GM06990 (cell line): ENCODE measurements around the gene CMTM1.

Experiments used
- DNase-seq: peaks from one replicate; pipeline ENCODE4 v3.0.0-alpha.2; 2011; ENCODE audit not compliant: insufficient read length; ENCODE audit errors: extremely low read depth
- H3K27me3 ChIP-seq: replicated peaks from 2 replicates; pipeline ENCODE4 v1.6.0; 2011; ENCODE audit warnings: low read length; ENCODE audit not compliant: control insufficient read depth, insufficient read depth
- H3K36me3 ChIP-seq: 2 replicates; pipeline ENCODE4 v1.5.1; 2011; ENCODE audit warnings: low read length; ENCODE audit not compliant: control insufficient read depth, insufficient read depth
- H3K4me3 ChIP-seq: replicated peaks from 2 replicates; pipeline ENCODE4 v1.5.1; 2011; ENCODE audit warnings: low read depth, mild to moderate bottlenecking, control low read depth, low read length
- TF ChIP-seq, protein P1 (sequence below): IDR thresholded peaks from 2 replicates; pipeline ENCODE4 v1.5.1; 2011; ENCODE audit warnings: low read length, control low read depth, mild to moderate bottlenecking, inconsistent platforms; ENCODE audit not compliant: insufficient read depth, poor library complexity, severe bottlenecking

Gene CMTM1

DNA sequence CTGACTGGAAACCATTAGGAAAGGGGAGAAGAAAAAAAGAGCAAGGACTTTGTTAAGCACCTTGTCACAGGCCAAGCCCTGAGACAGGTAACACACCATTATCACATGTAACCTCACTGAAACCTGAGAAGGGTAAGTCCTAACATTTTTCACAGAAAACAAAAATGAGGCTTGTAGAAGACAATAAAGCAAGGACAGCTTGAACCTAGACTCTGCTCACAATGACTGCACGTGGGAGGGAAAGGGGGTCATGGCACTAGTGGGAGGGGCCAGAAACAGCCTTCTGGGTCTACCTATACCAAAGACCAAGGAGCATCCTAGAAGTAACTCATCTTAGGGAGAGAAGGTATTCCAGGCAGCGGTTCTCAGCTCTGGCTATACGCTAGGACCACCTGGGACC is 23.8 kb upstream of the CMTM1 start:
- TF ChIP-seq, protein P1, sequence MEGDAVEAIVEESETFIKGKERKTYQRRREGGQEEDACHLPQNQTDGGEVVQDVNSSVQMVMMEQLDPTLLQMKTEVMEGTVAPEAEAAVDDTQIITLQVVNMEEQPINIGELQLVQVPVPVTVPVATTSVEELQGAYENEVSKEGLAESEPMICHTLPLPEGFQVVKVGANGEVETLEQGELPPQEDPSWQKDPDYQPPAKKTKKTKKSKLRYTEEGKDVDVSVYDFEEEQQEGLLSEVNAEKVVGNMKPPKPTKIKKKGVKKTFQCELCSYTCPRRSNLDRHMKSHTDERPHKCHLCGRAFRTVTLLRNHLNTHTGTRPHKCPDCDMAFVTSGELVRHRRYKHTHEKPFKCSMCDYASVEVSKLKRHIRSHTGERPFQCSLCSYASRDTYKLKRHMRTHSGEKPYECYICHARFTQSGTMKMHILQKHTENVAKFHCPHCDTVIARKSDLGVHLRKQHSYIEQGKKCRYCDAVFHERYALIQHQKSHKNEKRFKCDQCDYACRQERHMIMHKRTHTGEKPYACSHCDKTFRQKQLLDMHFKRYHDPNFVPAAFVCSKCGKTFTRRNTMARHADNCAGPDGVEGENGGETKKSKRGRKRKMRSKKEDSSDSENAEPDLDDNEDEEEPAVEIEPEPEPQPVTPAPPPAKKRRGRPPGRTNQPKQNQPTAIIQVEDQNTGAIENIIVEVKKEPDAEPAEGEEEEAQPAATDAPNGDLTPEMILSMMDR: no peak
- H3K27me3 ChIP-seq: no peaks in the 10 kb centered on the region
- H3K36me3 ChIP-seq: no peaks in the 10 kb centered on the region
- no peak overlapping the region for H3K4me3 ChIP-seq
- no peak for DNase-seq

DNA sequence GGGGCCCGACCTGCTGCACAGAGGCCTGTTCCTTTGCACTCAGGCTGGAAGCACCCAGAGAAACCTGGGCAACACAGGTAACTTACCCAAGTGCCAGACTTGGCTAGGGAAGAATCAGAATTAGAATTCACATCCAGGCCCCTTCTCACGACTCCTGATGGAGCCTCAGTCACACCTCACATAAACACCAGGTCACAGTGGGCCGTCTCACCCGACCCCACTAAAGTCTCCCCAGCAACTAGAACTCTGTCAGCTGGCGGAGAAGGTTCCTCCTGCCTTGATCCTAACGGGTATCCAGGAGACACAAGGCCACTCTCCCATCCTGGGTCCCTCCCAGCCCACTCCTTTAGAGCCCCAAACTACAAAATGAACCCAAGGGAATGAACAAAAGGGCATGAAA is 22.7 kb upstream of the CMTM1 start:
- Histone ChIP-seq H3K4me3 (no peak overlapping the region), H3K27me3 (no peaks in the 10 kb centered on the region), H3K36me3 (no peaks in the 10 kb centered on the region)
- no peak for DNase-seq
- TF ChIP-seq, protein P1: no peak

DNA sequence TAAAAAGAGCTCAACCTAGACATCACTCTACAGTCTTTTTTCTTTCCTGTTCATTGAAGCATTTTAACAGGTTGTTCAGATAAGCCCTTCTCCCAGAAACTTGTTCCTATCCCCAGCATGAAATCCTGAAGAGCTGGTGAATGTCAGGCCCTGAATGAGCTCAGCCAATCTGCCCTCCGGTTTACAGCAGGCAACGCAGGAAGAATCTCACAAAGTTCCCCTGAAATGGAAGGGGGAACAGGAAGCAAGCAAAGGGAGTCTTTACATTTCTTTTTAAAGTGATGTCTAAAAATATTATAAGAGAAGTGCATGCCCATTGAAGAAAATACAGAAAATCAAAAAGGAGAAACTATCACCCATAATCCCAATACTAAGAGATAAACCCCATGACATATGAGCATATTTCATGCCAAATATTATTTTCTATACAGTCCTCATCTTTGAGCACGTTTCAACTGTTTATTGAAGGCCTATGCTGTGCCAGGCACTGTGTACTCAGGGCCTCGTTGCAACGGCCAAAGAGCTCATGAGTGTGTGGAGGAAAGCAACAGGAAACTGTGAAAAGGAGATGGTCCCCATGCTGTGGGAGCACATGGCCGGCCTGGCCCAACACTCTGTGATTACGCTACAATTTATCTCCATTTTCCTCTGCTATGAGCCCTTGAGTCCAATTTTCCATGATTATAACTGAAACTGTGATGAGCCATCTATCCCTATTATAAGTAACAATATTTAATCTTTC is 22.1 kb upstream of the CMTM1 start:
- H3K36me3 ChIP-seq: no peaks in the 10 kb centered on the region
- H3K4me3 ChIP-seq: no peak overlapping the region
- no peak for DNase-seq
- TF ChIP-seq, protein P1: no peak
- no peaks in the 10 kb centered on the region for H3K27me3 ChIP-seq

DNA sequence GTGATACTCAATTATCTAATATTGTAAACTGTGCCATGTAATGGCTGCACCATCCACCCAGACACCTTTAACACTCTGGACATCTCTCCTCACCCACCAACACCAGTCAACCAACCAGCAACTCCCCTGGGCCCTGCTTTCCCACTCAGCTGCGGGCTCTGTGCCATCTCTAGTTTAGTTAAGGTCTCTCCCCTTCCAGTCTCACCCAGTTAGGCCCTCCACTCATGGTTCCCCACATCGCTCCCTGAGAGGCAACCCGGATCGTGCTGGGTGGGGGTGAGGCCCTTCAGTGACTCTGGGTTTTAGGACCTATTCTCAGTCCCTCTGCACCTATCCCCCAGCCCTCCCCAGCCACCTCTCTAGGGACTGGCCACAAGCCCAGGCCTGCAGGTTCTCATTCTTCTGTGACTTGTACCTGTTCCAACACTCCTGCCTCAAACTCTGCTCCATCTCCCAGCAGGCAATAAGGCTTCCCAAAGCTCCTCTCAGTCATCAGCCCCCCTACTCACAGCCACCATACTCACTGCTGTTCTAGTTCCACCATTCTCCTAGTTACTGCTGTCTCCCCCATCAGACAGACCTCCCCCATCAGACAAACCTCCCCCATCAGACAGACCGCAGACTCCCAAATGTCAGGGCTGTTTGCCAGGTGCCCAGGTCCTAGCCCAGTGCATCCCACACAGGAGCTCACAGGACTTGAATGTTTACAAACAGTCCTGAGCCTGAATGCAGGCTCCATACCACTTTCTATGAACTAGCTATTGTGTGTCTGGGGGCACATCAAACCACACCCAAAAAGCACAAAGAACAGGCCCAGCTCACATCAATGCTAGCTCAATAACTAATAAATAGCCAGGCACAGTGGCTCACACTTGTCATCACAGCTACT is 18.9 kb upstream of the CMTM1 start:
- TF ChIP-seq, protein P1: no peak
- no peaks in the 10 kb centered on the region for H3K36me3 ChIP-seq
- H3K4me3 ChIP-seq: no peak overlapping the region
- DNase-seq: no peak
- no peaks in the 10 kb centered on the region for H3K27me3 ChIP-seq

DNA sequence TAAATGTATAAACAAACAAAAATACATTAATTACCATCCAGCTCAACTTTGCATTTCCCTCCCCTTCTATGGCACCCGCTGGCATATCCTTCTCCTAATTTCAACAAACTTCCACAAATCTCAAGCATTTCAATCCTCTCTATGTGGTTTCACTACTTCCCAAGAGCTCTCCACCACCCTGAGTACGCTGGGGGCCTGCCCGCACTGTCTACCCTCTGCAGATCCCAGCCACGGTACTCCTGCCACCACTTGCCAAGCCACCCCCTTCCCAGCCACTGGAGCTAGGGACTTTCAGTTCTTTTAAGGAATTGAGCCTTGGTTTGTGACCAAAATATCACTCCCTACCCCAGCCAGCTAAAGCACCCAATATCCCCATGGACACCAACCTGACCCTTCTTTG is 18.2 kb upstream of the CMTM1 start:
- TF ChIP-seq, protein P1: no peak
- Histone ChIP-seq H3K27me3 (no peaks in the 10 kb centered on the region), H3K36me3 (no peaks in the 10 kb centered on the region), H3K4me3 (no peak overlapping the region)
- DNase-seq: no peak
